ENCODE data around the gene TEX35.

TEX35 gene

GRCh38 chr1:178532392-178532791, 19.5 kb downstream of the TEX35 start:
- Histone ChIP-seq H3K18ac (ENCODE audit: low read length) (no peak overlapping the region), H3K27ac (replicated peaks; ENCODE audit: low read length) (no peak overlapping the region), H3K4me1 (ENCODE audit: control insufficient read depth in 2 of 2, insufficient read depth in 1 of 2, low read depth in 1 of 2, low read length in 2 of 2) (peaks cover 0 to 3% of the 10 kb centered on the region in 2 donors), H3K14ac (ENCODE audit: low read length) (no peak overlapping the region), H4K91ac (ENCODE audit: low read depth, low read length, poor library complexity) (no peak overlapping the region), H2BK15ac (ENCODE audit: low read length) (no peak overlapping the region), H3K79me1 (ENCODE audit: low read depth, low read length) (no peaks in the 10 kb centered on the region), H3K4me2 (ENCODE audit: insufficient read depth, low read length, poor library complexity, severe bottlenecking) (no peak overlapping the region), H2BK12ac (ENCODE audit: low read length) (no peak overlapping the region), H3K9ac (ENCODE audit: low read depth, low read length, poor library complexity) (no peak overlapping the region), H2BK120ac (ENCODE audit: low read depth, low read length) (no peak overlapping the region), H2AK5ac (ENCODE audit: low read depth, low read length) (no peak overlapping the region), H3K9me3 (replicated peaks in 1 of 2; ENCODE audit: control insufficient read depth in 2 of 2, insufficient read depth in 1 of 2, low read depth in 1 of 2, low read length in 2 of 2) (no peaks in the 10 kb centered on the region), H3K23ac (ENCODE audit: low read depth, low read length, poor library complexity) (no peak overlapping the region), H3K4me3 (ENCODE audit: low read length in 2 of 2) (no peak overlapping the region), H3K27me3 (ENCODE audit: control insufficient read depth in 3 of 3, insufficient read depth in 3 of 3, low read depth in 1 of 3, low read length in 3 of 3) (peaks cover 0 to 34% (median 0%) of the 10 kb centered on the region in 3 experiments), H3K4ac (ENCODE audit: low read length) (no peak overlapping the region), H2AFZ (ENCODE audit: low read length) (peak overlapping the region; percentile 81), H2BK5ac (ENCODE audit: low read length) (no peak overlapping the region), H4K8ac (ENCODE audit: low read depth, low read length) (no peak overlapping the region), H3K36me3 (replicated peaks in 1 of 2; ENCODE audit: control insufficient read depth in 2 of 2, insufficient read depth in 2 of 2, low read length in 2 of 2) (no peaks in the 10 kb centered on the region)
- WGBS, 2 donors (ENCODE audit: extremely low coverage in 2 of 2, insufficient read length in 2 of 2, insufficient replicate concordance in 1 of 2), result no CpG with 5 or more reads among the region's 13 CpGs
- DNase-seq (ENCODE audit: low spot score), result peak; percentile 80

GRCh38 chr1:178533121-178533946, 20.4 kb downstream of the TEX35 start:
- H3K4me1 ChIP-seq (ENCODE audit: control insufficient read depth in 2 of 2, insufficient read depth in 1 of 2, low read depth in 1 of 2, low read length in 2 of 2), result peaks cover 0 to 3% of the 10 kb centered on the region in 2 donors
- peaks cover 0 to 28% (median 0%) of the 10 kb centered on the region in 3 experiments for H3K27me3 ChIP-seq (ENCODE audit: control insufficient read depth in 3 of 3, insufficient read depth in 3 of 3, low read depth in 1 of 3, low read length in 3 of 3)
- no peak for DNase-seq (ENCODE audit: low spot score)
- H3K36me3 ChIP-seq (replicated peaks in 1 of 2; ENCODE audit: control insufficient read depth in 2 of 2, insufficient read depth in 2 of 2, low read length in 2 of 2), result no peaks in the 10 kb centered on the region
- H3K18ac ChIP-seq (ENCODE audit: low read length), result no peak overlapping the region
- no peak overlapping the region for H2AK5ac ChIP-seq (ENCODE audit: low read depth, low read length)
- H3K9me3 ChIP-seq (replicated peaks in 1 of 2; ENCODE audit: control insufficient read depth in 2 of 2, insufficient read depth in 1 of 2, low read depth in 1 of 2, low read length in 2 of 2), result no peaks in the 10 kb centered on the region
- no peak overlapping the region for H4K8ac ChIP-seq (ENCODE audit: low read depth, low read length)
- H3K4me2 ChIP-seq (ENCODE audit: insufficient read depth, low read length, poor library complexity, severe bottlenecking), result no peak overlapping the region
- H2BK15ac ChIP-seq (ENCODE audit: low read length), result no peak overlapping the region
- H3K27ac ChIP-seq (replicated peaks; ENCODE audit: low read length), result no peak overlapping the region
- H3K14ac ChIP-seq (ENCODE audit: low read length), result no peak overlapping the region
- no peak overlapping the region for H2BK12ac ChIP-seq (ENCODE audit: low read length)
- no peak overlapping the region for H3K23ac ChIP-seq (ENCODE audit: low read depth, low read length, poor library complexity)
- H2BK5ac ChIP-seq (ENCODE audit: low read length), result no peak overlapping the region
- H4K91ac ChIP-seq (ENCODE audit: low read depth, low read length, poor library complexity), result no peak overlapping the region
- no peak overlapping the region for H3K4me3 ChIP-seq (ENCODE audit: low read length in 2 of 2)
- H3K9ac ChIP-seq (ENCODE audit: low read depth, low read length, poor library complexity), result no peak overlapping the region
- no CpG with 5 or more reads among the region's 9 CpGs for WGBS, 2 donors (ENCODE audit: extremely low coverage in 2 of 2, insufficient read length in 2 of 2, insufficient replicate concordance in 1 of 2)
- H3K4ac ChIP-seq (ENCODE audit: low read length), result no peak overlapping the region
- no peak overlapping the region for H2AFZ ChIP-seq (ENCODE audit: low read length)
- H3K79me1 ChIP-seq (ENCODE audit: low read depth, low read length), result no peaks in the 10 kb centered on the region
- H2BK120ac ChIP-seq (ENCODE audit: low read depth, low read length), result no peak overlapping the region

DNA sequence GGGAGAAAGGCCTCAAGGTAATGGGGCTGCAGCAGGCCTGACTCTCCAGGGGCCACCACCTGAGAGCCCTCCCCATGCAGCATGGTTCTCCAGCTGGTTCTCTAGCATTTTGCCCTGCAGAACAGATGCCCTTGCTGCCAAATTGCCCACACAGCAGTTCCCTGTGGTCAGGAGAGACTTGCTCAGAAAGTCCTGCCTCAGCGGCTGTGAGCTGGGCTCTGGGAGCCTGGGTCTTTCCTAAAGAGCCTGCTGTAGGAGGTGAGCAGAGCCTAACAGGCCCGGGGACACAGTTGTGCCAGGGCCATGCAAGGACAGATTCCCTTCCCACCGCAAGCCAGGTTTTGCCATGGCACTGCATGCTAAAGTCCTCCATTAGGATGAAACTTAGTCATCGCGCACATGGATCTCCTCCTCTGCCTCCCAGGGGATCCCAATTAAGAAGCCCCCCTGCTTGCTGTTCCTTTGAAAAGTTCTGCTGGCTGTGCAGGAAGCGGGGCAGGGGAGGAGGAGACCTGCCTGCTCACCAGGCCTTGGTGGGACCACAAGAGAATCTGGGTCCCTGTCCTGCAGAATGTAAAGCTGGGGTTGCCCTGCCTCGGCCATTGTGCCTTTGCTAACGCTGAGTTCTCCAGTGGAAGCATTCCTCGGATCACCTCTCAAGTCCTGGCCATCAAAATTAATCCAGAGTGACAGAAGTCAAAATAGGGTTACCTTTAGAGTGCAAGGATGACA, 21.4 kb downstream of the TEX35 start:
- no peaks in the 10 kb centered on the region for H3K9me3 ChIP-seq (replicated peaks in 1 of 2; ENCODE audit: control insufficient read depth in 2 of 2, insufficient read depth in 1 of 2, low read depth in 1 of 2, low read length in 2 of 2)
- H4K8ac ChIP-seq (ENCODE audit: low read depth, low read length), result no peak overlapping the region
- no peak overlapping the region for H3K9ac ChIP-seq (ENCODE audit: low read depth, low read length, poor library complexity)
- H2BK120ac ChIP-seq (ENCODE audit: low read depth, low read length), result no peak overlapping the region
- H3K4me3 ChIP-seq (ENCODE audit: low read length in 2 of 2), result no peak overlapping the region
- H3K4me2 ChIP-seq (ENCODE audit: insufficient read depth, low read length, poor library complexity, severe bottlenecking), result no peak overlapping the region
- H2AFZ ChIP-seq (ENCODE audit: low read length), result no peak overlapping the region
- H3K36me3 ChIP-seq (replicated peaks in 1 of 2; ENCODE audit: control insufficient read depth in 2 of 2, insufficient read depth in 2 of 2, low read length in 2 of 2), result no peaks in the 10 kb centered on the region
- no peak overlapping the region for H3K14ac ChIP-seq (ENCODE audit: low read length)
- H3K18ac ChIP-seq (ENCODE audit: low read length), result no peak overlapping the region
- no CpG with 5 or more reads among the region's 9 CpGs for WGBS, 2 donors (ENCODE audit: extremely low coverage in 2 of 2, insufficient read length in 2 of 2, insufficient replicate concordance in 1 of 2)
- H3K27ac ChIP-seq (replicated peaks; ENCODE audit: low read length), result no peak overlapping the region
- H2BK12ac ChIP-seq (ENCODE audit: low read length), result no peak overlapping the region
- no peak for DNase-seq (ENCODE audit: low spot score)
- peaks cover 0 to 28% (median 0%) of the 10 kb centered on the region in 3 experiments for H3K27me3 ChIP-seq (ENCODE audit: control insufficient read depth in 3 of 3, insufficient read depth in 3 of 3, low read depth in 1 of 3, low read length in 3 of 3)
- no peak overlapping the region for H3K4ac ChIP-seq (ENCODE audit: low read length)
- no peak overlapping the region for H4K91ac ChIP-seq (ENCODE audit: low read depth, low read length, poor library complexity)
- no peak overlapping the region for H2AK5ac ChIP-seq (ENCODE audit: low read depth, low read length)
- H3K4me1 ChIP-seq (ENCODE audit: control insufficient read depth in 2 of 2, insufficient read depth in 1 of 2, low read depth in 1 of 2, low read length in 2 of 2), result peaks cover 0 to 3% of the 10 kb centered on the region in 2 donors
- H2BK5ac ChIP-seq (ENCODE audit: low read length), result no peak overlapping the region
- no peak overlapping the region for H3K23ac ChIP-seq (ENCODE audit: low read depth, low read length, poor library complexity)
- H3K79me1 ChIP-seq (ENCODE audit: low read depth, low read length), result no peaks in the 10 kb centered on the region
- no peak overlapping the region for H2BK15ac ChIP-seq (ENCODE audit: low read length)

GRCh38 chr1:178536329-178536728, 23.4 kb downstream of the TEX35 start:
- H3K4me1 ChIP-seq (ENCODE audit: control insufficient read depth in 2 of 2, insufficient read depth in 1 of 2, low read depth in 1 of 2, low read length in 2 of 2), result peaks cover 0 to 3% of the 10 kb centered on the region in 2 donors
- peaks cover 0 to 21% (median 0%) of the 10 kb centered on the region in 3 experiments for H3K27me3 ChIP-seq (ENCODE audit: control insufficient read depth in 3 of 3, insufficient read depth in 3 of 3, low read depth in 1 of 3, low read length in 3 of 3)
- H4K91ac ChIP-seq (ENCODE audit: low read depth, low read length, poor library complexity), result no peak overlapping the region
- H2BK12ac ChIP-seq (ENCODE audit: low read length), result no peak overlapping the region
- no peak overlapping the region for H2BK120ac ChIP-seq (ENCODE audit: low read depth, low read length)
- H3K79me1 ChIP-seq (ENCODE audit: low read depth, low read length), result no peaks in the 10 kb centered on the region
- no peak overlapping the region for H3K27ac ChIP-seq (replicated peaks; ENCODE audit: low read length)
- H3K4me3 ChIP-seq (ENCODE audit: low read length in 2 of 2), result no peak overlapping the region
- no peak overlapping the region for H3K18ac ChIP-seq (ENCODE audit: low read length)
- H3K9ac ChIP-seq (ENCODE audit: low read depth, low read length, poor library complexity), result no peak overlapping the region
- no peaks in the 10 kb centered on the region for H3K9me3 ChIP-seq (replicated peaks in 1 of 2; ENCODE audit: control insufficient read depth in 2 of 2, insufficient read depth in 1 of 2, low read depth in 1 of 2, low read length in 2 of 2)
- H2BK5ac ChIP-seq (ENCODE audit: low read length), result no peak overlapping the region
- H4K8ac ChIP-seq (ENCODE audit: low read depth, low read length), result no peak overlapping the region
- no peak overlapping the region for H2BK15ac ChIP-seq (ENCODE audit: low read length)
- no peak overlapping the region for H3K14ac ChIP-seq (ENCODE audit: low read length)
- no CpG with 5 or more reads among the region's 5 CpGs for WGBS, 2 donors (ENCODE audit: extremely low coverage in 2 of 2, insufficient read length in 2 of 2, insufficient replicate concordance in 1 of 2)
- no peak overlapping the region for H2AK5ac ChIP-seq (ENCODE audit: low read depth, low read length)
- no peaks in the 10 kb centered on the region for H3K36me3 ChIP-seq (replicated peaks in 1 of 2; ENCODE audit: control insufficient read depth in 2 of 2, insufficient read depth in 2 of 2, low read length in 2 of 2)
- H2AFZ ChIP-seq (ENCODE audit: low read length), result no peak overlapping the region
- no peak for DNase-seq (ENCODE audit: low spot score)
- no peak overlapping the region for H3K4me2 ChIP-seq (ENCODE audit: insufficient read depth, low read length, poor library complexity, severe bottlenecking)
- no peak overlapping the region for H3K23ac ChIP-seq (ENCODE audit: low read depth, low read length, poor library complexity)
- H3K4ac ChIP-seq (ENCODE audit: low read length), result no peak overlapping the region

All from neuronal stem cell (in vitro differentiated cells).